K562 (cell line): ENCODE results near the gene NOL12. TPM values are rescaled to one million over a fixed set of nuclear protein-coding genes. Genes with fewer than 3 reads are reported as not detected.
A peak's percentile ranks its signal among the peaks of the same experiment; 100 is the strongest.

Experiments
- BRD9 ChIP-seq: fragments of 450-650 bp; IDR thresholded peaks from 2 replicates; pipeline ENCODE4 v1.6.1; 2018; ENCODE audit warnings: low read depth; ENCODE audit not compliant: partially characterized antibody
- CHD4 ChIP-seq: fragments of 200-600 bp; sonication (generic); IDR thresholded peaks from 3 replicates; pipeline ENCODE4 v1.6.1; 2012; ENCODE audit warnings: low read depth, mild to moderate bottlenecking, mixed read lengths, low read length, inconsistent platforms; ENCODE audit not compliant: insufficient read depth, insufficient replicate concordance, poor library complexity, severe bottlenecking
- E2F6 ChIP-seq, 2 experiments: IDR thresholded peaks; 2 replicates each; pipeline ENCODE4 v1.6.1; 2011; ENCODE audit warnings: borderline replicate concordance in 1 of 2, control low read depth in 1 of 2, low read depth in 1 of 2, low read length in 1 of 2, mild to moderate bottlenecking in 1 of 2, mixed read lengths in 1 of 2, moderate library complexity in 1 of 2; ENCODE audit not compliant: insufficient read depth in 1 of 2, insufficient read length in 1 of 2, poor library complexity in 1 of 2, severe bottlenecking in 1 of 2; ENCODE audit errors: extremely low read depth in 1 of 2
- EGR1 ChIP-seq: fragments of 450-650 bp; conservative IDR thresholded peaks from 2 replicates; pipeline ENCODE4 v1.6.1; 2017; ENCODE audit warnings: mild to moderate bottlenecking
- FOXP1 ChIP-seq: sonication (generic); formaldehyde crosslinking; IDR thresholded peaks from 2 replicates; pipeline ENCODE4 v1.8.0; 2022; ENCODE audit warnings: mild to moderate bottlenecking, missing genetic modification reagents
- FOXP4 ChIP-seq: sonication (generic); formaldehyde crosslinking; IDR thresholded peaks from 2 replicates; pipeline ENCODE4 v1.8.0; 2022; ENCODE audit warnings: mild to moderate bottlenecking, missing genetic modification reagents, borderline replicate concordance
- HMG20B ChIP-seq: fragments of 250-450 bp; sonication (Bioruptor Pico); IDR thresholded peaks from 2 replicates; pipeline ENCODE4 v1.5.0; 2021; ENCODE audit warnings: mild to moderate bottlenecking
- HSF4 ChIP-seq: fragments of 250-450 bp; sonication (Bioruptor Pico); IDR thresholded peaks from 2 replicates; pipeline ENCODE4 v2.1.2; 2022; ENCODE audit warnings: mild to moderate bottlenecking, moderate library complexity, borderline replicate concordance
- NR2F6 ChIP-seq: fragments of 450-650 bp; formaldehyde crosslinking; IDR thresholded peaks from 2 replicates; pipeline ENCODE4 v1.4.0; 2020; ENCODE audit warnings: mild to moderate bottlenecking
- POLR2H ChIP-seq: IDR thresholded peaks from 2 replicates; pipeline ENCODE4 v1.6.1; 2016; ENCODE audit warnings: missing genetic modification characterization, low read depth, mild to moderate bottlenecking, control low read depth, missing compliant biosample characterization, moderate library complexity
- SMAD3 ChIP-seq: fragments of 450-650 bp; formaldehyde crosslinking; conservative IDR thresholded peaks from 2 replicates; pipeline ENCODE4 v1.4.0; 2020; ENCODE audit warnings: mild to moderate bottlenecking
- STAG1 ChIP-seq: sonication (generic); formaldehyde crosslinking; IDR thresholded peaks from 2 replicates; pipeline ENCODE4 v1.5.0; 2020; ENCODE audit warnings: missing genetic modification reagents, borderline replicate concordance
- TEAD1 ChIP-seq, 2 experiments: fragments of 450-650 bp in 1 of 2; sonication (generic) in 1 of 2; formaldehyde crosslinking; IDR thresholded peaks; 2 replicates each; pipeline versions ENCODE4 v1.4.0 to v1.8.0; 2020 to 2022; ENCODE audit warnings: mild to moderate bottlenecking in 2 of 2, missing genetic modification reagents in 1 of 2
- TGIF2 ChIP-seq: sonication (generic); formaldehyde crosslinking; IDR thresholded peaks from 2 replicates; pipeline ENCODE4 v1.8.1; 2022; ENCODE audit warnings: mild to moderate bottlenecking, missing genetic modification reagents, moderate library complexity
- ZFP91 ChIP-seq: sonication (generic); formaldehyde crosslinking; IDR thresholded peaks from 2 replicates; pipeline ENCODE4 v1.8.0; 2022; ENCODE audit warnings: mild to moderate bottlenecking, missing genetic modification reagents
- ZNF239 ChIP-seq: fragments of 250-450 bp; sonication (Bioruptor Pico); IDR thresholded peaks from 2 replicates; pipeline ENCODE4 v1.4.0; 2020; ENCODE audit warnings: mild to moderate bottlenecking
- ZNF282 ChIP-seq: sonication (generic); formaldehyde crosslinking; IDR thresholded peaks from 2 replicates; pipeline ENCODE4 v1.8.1; 2023; ENCODE audit warnings: missing genetic modification reagents
- ZNF518B ChIP-seq: fragments of 250-450 bp; sonication (Bioruptor Pico); IDR thresholded peaks from 2 replicates; pipeline ENCODE4 v1.5.0; 2021; ENCODE audit warnings: mild to moderate bottlenecking, moderate library complexity
- ZZZ3 ChIP-seq: fragments of 450-650 bp; IDR thresholded peaks from 2 replicates; pipeline ENCODE4 v1.6.1; 2016; ENCODE audit warnings: antibody characterized with exemption, mild to moderate bottlenecking, moderate library complexity
- polyA plus RNA-seq, 8 experiments: library from polyadenylated mRNA; depleted of rRNA in 4 of 8; stranded (reverse) in 5 of 8; unstranded in 3 of 8; fragments of >200 nt; fragmentation: Nextera tagmentation in 2 of 8; fragmentation: Illumina TruSeq in 1 of 8; extraction: Ambion mirVana in 2 of 8; extraction: Trizol in 1 of 8; gene quantifications; 2 replicates each; pipeline versions ENCODE4 v1.2.1 to v1.2.3, GENCODE V29; 2011 to 2014; ENCODE audit warnings: inconsistent platforms in 1 of 8, missing spikeins in 1 of 8
- total RNA-seq, 7 experiments: library from RNA; depleted of rRNA in 6 of 7; stranded (reverse); fragments of >200 nt in 6 of 7; fragmentation: Illumina TruSeq in 2 of 7; extraction: Trizol in 2 of 7; gene quantifications; 2 replicates each; pipeline versions ENCODE4 v1.2.1 to v1.2.3, GENCODE V29; 2011 to 2021; ENCODE audit warnings: low replicate concordance in 1 of 7

NOL12 gene
- total and polyA plus RNA-seq, 9 of the 15 experiments (the other 6 are each of a cell fraction or from before 2014, with no cell fraction given), result 2.8 to 40.9 (median 28.5) TPM

GRCh38 chr22:37676736-37677492, 9.2 kb upstream of the NOL12 start (continued):
- 0 out of 2 replicates have a peak, but pooled peaks have one; percentile 25 for TF ChIP-seq POLR2H (tag)
- TF ChIP-seq TEAD1 (CRISPR knock-in tag; IDR thresholded peaks at IDR 0.05), result no peak
- TF ChIP-seq ZNF518B, result no peak
- no peak for TF ChIP-seq SMAD3 (CRISPR knock-in tag)
- peak; percentile 98 for TF ChIP-seq EGR1
- no peak for TF ChIP-seq TGIF2 (CRISPR knock-in tag)
- no peak for TF ChIP-seq BRD9
- no peak for TF ChIP-seq FOXP4 (CRISPR knock-in tag)
- TF ChIP-seq ZZZ3, result no peak
- TF ChIP-seq ZNF239, result no peak
- TF ChIP-seq HSF4 (CRISPR knock-in tag), result no peak
- no peak for TF ChIP-seq ZNF282 (CRISPR knock-in tag)
- no peak for TF ChIP-seq FOXP1 (CRISPR knock-in tag)
- peak; percentile 63 to 86 for TF ChIP-seq E2F6 (IDR thresholded peaks at IDR 0.05; ENCODE audit: borderline replicate concordance in 1 of 2, extremely low read depth in 1 of 2, insufficient read depth in 1 of 2, insufficient read length in 1 of 2, low read depth in 1 of 2, low read length in 1 of 2, poor library complexity in 1 of 2, severe bottlenecking in 1 of 2)
- no peak for TF ChIP-seq HMG20B
- no peak for TF ChIP-seq CHD4
- TF ChIP-seq ZFP91 (CRISPR knock-in tag), result no peak
- no peak for TF ChIP-seq NR2F6
- TF ChIP-seq STAG1, result no peak
